GM12874 (cell line): ENCODE measurements around the gene SIAE.

Source experiments
- CTCF ChIP-seq: IDR thresholded peaks from 2 replicates; pipeline ENCODE4 v1.5.1; 2011; ENCODE audit warnings: low read depth, mild to moderate bottlenecking, control low read depth, low read length, moderate library complexity; ENCODE audit not compliant: insufficient read depth

SIAE gene

GRCh38 chr11:124667601-124668000 lies 5.9 kb downstream of the SIAE start:
- TF ChIP-seq CTCF = no peak

GRCh38 chr11:124663861-124664260 lies 9.7 kb downstream of the SIAE start:
- TF ChIP-seq CTCF = no peak

- TF ChIP-seq CTCF = no peak
These were observed 11.4 kb downstream of the SIAE start for GRCh38 chr11:124662106-124662505.

- no peak for TF ChIP-seq CTCF
These were observed 12.0 kb downstream of the SIAE start for GRCh38 chr11:124661553-124661952.

GRCh38 chr11:124658986-124659385 lies 14.6 kb downstream of the SIAE start:
- no peak for TF ChIP-seq CTCF

GRCh38 chr11:124658501-124658900 lies 15.0 kb downstream of the SIAE start:
- no peak for TF ChIP-seq CTCF

GRCh38 chr11:124657904-124658303 lies 15.6 kb downstream of the SIAE start:
- no peak for TF ChIP-seq CTCF
